ENCODE data around the gene SLC38A5. TPM values are rescaled to one million over a fixed set of nuclear protein-coding genes. Genes with fewer than 3 reads are reported as not detected.

SLC38A5 gene
- total RNA-seq, 6 experiments from 2014 or later, result 0.40 to 0.91 (median 0.79) TPM; not detected in 1

Other genes with a start within 250 kb of the SLC38A5 start
- not detected for gene SSX1, start 214.9 kb downstream of the SLC38A5 start, total RNA-seq (2021; fragmentation: NEBNext Ultra II Directional; extraction: Animal tissue kit (Norgen Biotek cat#: 25700))
- not detected for gene SSX3, start 113.6 kb downstream of the SLC38A5 start, total RNA-seq (2021; fragmentation: NEBNext Ultra II Directional; extraction: Animal tissue kit (Norgen Biotek cat#: 25700))
- gene SSX4, start 86.7 kb downstream of the SLC38A5 start, total RNA-seq (2021; fragmentation: NEBNext Ultra II Directional; extraction: Animal tissue kit (Norgen Biotek cat#: 25700)), result not detected
- not detected for gene SSX4B, start 58.3 kb downstream of the SLC38A5 start, total RNA-seq (2021; fragmentation: NEBNext Ultra II Directional; extraction: Animal tissue kit (Norgen Biotek cat#: 25700))
- gene FTSJ1, start 5.9 kb upstream of the SLC38A5 start, total RNA-seq (2021; fragmentation: NEBNext Ultra II Directional; extraction: Animal tissue kit (Norgen Biotek cat#: 25700)), result 10 to 100 TPM; 51.5 to 66.7 (median 59.7) TPM
- 10 to 100 TPM in 4 of 6 experiments, 1 to 10 TPM in 2; 9.0 to 13.8 (median 10.7) TPM for gene PORCN, start 38.7 kb upstream of the SLC38A5 start, total RNA-seq (2021; fragmentation: NEBNext Ultra II Directional; extraction: Animal tissue kit (Norgen Biotek cat#: 25700))
- gene EBP, start 51.5 kb upstream of the SLC38A5 start, total RNA-seq (2021; fragmentation: NEBNext Ultra II Directional; extraction: Animal tissue kit (Norgen Biotek cat#: 25700)), result 10 to 100 TPM; 26.0 to 42.2 (median 39.1) TPM
- 10 to 100 TPM; 13.0 to 15.3 (median 13.8) TPM for gene TBC1D25, start 69.5 kb upstream of the SLC38A5 start, total RNA-seq (2021; fragmentation: NEBNext Ultra II Directional; extraction: Animal tissue kit (Norgen Biotek cat#: 25700))
- gene RBM3, start 104.2 kb upstream of the SLC38A5 start, total RNA-seq (2021; fragmentation: NEBNext Ultra II Directional; extraction: Animal tissue kit (Norgen Biotek cat#: 25700)), result 100 to 1,000 TPM; 151 to 471 (median 406) TPM
- gene WDR13, start 127.2 kb upstream of the SLC38A5 start, total RNA-seq (2021; fragmentation: NEBNext Ultra II Directional; extraction: Animal tissue kit (Norgen Biotek cat#: 25700)), result 10 to 100 TPM; 64.3 to 87.2 (median 71.8) TPM
- gene WAS, start 213.5 kb upstream of the SLC38A5 start, total RNA-seq (2021; fragmentation: NEBNext Ultra II Directional; extraction: Animal tissue kit (Norgen Biotek cat#: 25700)), result under 1 TPM in 1 of 6 experiments, not detected in 5; 0.69 TPM
- gene SUV39H1, start 226.5 kb upstream of the SLC38A5 start, total RNA-seq (2021; fragmentation: NEBNext Ultra II Directional; extraction: Animal tissue kit (Norgen Biotek cat#: 25700)), result 10 to 100 TPM in 4 of 6 experiments, 1 to 10 TPM in 2; 6.9 to 12.0 (median 11.4) TPM